CD4-positive, CD25-positive, alpha-beta regulatory T cell (primary cell): ENCODE results near the gene PLTP. TPM values are rescaled to one million over a fixed set of nuclear protein-coding genes. Genes with fewer than 3 reads are reported as not detected.
A peak's percentile ranks its signal among the peaks of the same experiment; 100 is the strongest.

Experiments used
- ATAC-seq, 2 donors: fragments of 150-1000 bp; cut with Tn5 transposase; one replicate each; pipeline ENCODE4 v1.10.0; 2021; ENCODE audit warnings: low read depth in 2 of 2, moderate number of reproducible peaks in 2 of 2, moderate library complexity in 1 of 2
- DNase-seq, 3 donors: peaks; one replicate each; pipeline versions ENCODE4 v3.0.0 to v3.0.0-alpha.2; 2012 to 2022; ENCODE audit warnings: mixed read lengths in 1 of 3
- H3K27ac ChIP-seq: one replicate; pipeline ENCODE4 v1.7.0; 2013; ENCODE audit warnings: mild to moderate bottlenecking, low read length; ENCODE audit not compliant: insufficient read depth, poor library complexity, severe bottlenecking
- H3K27me3 ChIP-seq: one replicate; pipeline ENCODE4 v1.7.0; 2013; ENCODE audit warnings: low read length; ENCODE audit not compliant: control insufficient read depth, insufficient read depth
- H3K36me3 ChIP-seq: one replicate; pipeline ENCODE4 v1.7.0; 2013; ENCODE audit warnings: mild to moderate bottlenecking, low read length, moderate library complexity; ENCODE audit not compliant: control insufficient read depth, insufficient read depth
- H3K4me1 ChIP-seq: 2 replicates; pipeline ENCODE4 v1.7.0; 2013; ENCODE audit warnings: mild to moderate bottlenecking, low read length; ENCODE audit not compliant: insufficient read depth, control insufficient read depth, poor library complexity, severe bottlenecking
- H3K4me3 ChIP-seq: one replicate; pipeline ENCODE4 v1.7.0; 2013; ENCODE audit warnings: low read depth, mild to moderate bottlenecking, low read length, moderate library complexity
- H3K9me3 ChIP-seq, 2 experiments: 1 replicate in 1 of 2; 2 replicates in 1 of 2; pipeline ENCODE4 v1.7.0; 2013; ENCODE audit warnings: low read length in 2 of 2, mild to moderate bottlenecking in 1 of 2, moderate library complexity in 1 of 2; ENCODE audit not compliant: control insufficient read depth in 2 of 2
- H3K27ac Mint-ChIP-seq, 3 donors: one replicate each; pipeline ENCODE4 v1.8.0; 2020 to 2022; ENCODE audit warnings: mild to moderate bottlenecking in 3 of 3, mixed read lengths in 3 of 3, moderate library complexity in 2 of 3
- H3K27me3 Mint-ChIP-seq: one replicate; pipeline ENCODE4 v1.8.0; 2022; ENCODE audit warnings: mild to moderate bottlenecking, mixed read lengths
- H3K36me3 Mint-ChIP-seq: one replicate; pipeline ENCODE4 v1.8.0; 2020; ENCODE audit warnings: mixed read lengths
- H3K4me1 Mint-ChIP-seq, 4 donors: one replicate each; pipeline ENCODE4 v1.8.0; 2020 to 2022; ENCODE audit warnings: mixed read lengths in 4 of 4, mild to moderate bottlenecking in 1 of 4
- H3K4me3 Mint-ChIP-seq, 4 donors: one replicate each; pipeline ENCODE4 v1.8.0; 2020 to 2022; ENCODE audit warnings: mild to moderate bottlenecking in 4 of 4, mixed read lengths in 4 of 4, moderate library complexity in 3 of 4
- H3K9me3 Mint-ChIP-seq, 7 donors: one replicate each; pipeline ENCODE4 v1.8.0; 2020 to 2022; ENCODE audit warnings: mixed read lengths in 7 of 7, mild to moderate bottlenecking in 3 of 7, moderate library complexity in 2 of 7
- polyA plus RNA-seq, 4 donors: library from polyadenylated mRNA; unstranded; fragments of 300-500 nt; fragmentation: Illumina TruSeq; gene quantifications; one replicate each; pipeline ENCODE4 v1.2.3, GENCODE V29; 2021
- total RNA-seq: library from RNA; stranded (reverse); gene quantifications from one replicate; pipeline ENCODE4 v1.2.3, GENCODE V29; 2022

PLTP gene
- total and polyA plus RNA-seq, 5 donors from 2014 or later = 0.67 to 4.6 (median 2.1) TPM; not detected in 1

DNA sequence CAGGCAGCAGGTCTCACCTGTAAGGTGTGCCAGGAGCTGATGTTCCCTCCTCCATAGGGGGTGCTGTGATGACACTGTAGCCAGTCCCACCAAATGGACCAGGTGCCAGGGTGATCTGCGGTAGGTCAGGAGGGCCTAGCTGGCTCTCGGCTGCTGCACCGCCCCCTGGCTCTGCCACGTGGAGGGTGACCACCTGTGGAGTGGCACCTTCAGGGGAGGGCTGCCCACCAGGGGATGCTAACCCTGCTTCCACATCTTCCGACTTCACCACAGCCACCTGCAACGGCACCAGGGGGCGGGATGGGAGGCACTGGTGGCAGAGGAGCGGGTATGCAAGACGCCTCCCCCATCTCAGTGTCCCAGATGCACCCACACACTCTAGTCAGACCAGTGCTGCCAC lies 41.7 kb upstream of the PLTP start:
- no peak for ATAC-seq
- Histone ChIP-seq H3K36me3 (peaks cover 75% of the 10 kb centered on the region), H3K9me3 (no peaks in the 10 kb centered on the region), H3K27ac (no peak overlapping the region), H3K4me3 (no peak overlapping the region), H3K27me3 (no peaks in the 10 kb centered on the region), H3K4me1 (no peaks in the 10 kb centered on the region)
- DNase-seq = no peak
- H3K27ac Mint-ChIP-seq = peak overlapping the region in 2 of 3 donors; percentile 51 to 67
- H3K36me3 Mint-ChIP-seq = peaks cover 26% of the 10 kb centered on the region
- H3K4me1 Mint-ChIP-seq = peaks cover 0 to 2% (median 0%) of the 10 kb centered on the region in 4 donors
- peaks cover 0 to 3% (median 0%) of the 10 kb centered on the region in 7 donors for H3K9me3 Mint-ChIP-seq
- H3K4me3 Mint-ChIP-seq = no peak overlapping the region
- no peaks in the 10 kb centered on the region for H3K27me3 Mint-ChIP-seq

DNA sequence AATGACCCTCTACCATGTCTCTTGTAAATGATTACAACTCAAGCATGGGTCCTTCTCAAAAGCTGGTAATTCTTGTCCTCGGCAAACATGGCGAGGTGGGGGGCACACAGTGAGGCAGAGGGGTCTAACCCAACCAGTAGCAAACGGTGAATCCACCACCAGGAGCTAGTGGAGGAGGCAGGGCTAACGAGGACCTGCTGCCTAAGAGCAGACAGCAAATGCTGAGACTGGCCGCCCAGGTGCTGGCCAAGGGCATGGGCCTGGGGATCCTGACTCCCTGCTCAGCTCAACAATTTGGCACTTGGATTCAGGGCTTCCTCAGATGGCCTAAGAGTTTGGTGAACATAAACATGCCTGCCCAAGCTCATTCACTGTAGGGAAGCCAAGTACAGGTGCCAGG lies 40.9 kb upstream of the PLTP start:
- H3K27ac Mint-ChIP-seq = no peak overlapping the region
- H3K27me3 ChIP-seq = no peaks in the 10 kb centered on the region
- H3K36me3 ChIP-seq = peaks cover 75% of the 10 kb centered on the region
- no peak overlapping the region for H3K27ac ChIP-seq
- no peaks in the 10 kb centered on the region for H3K9me3 ChIP-seq
- peaks cover 0 to 2% (median 0%) of the 10 kb centered on the region in 4 donors for H3K4me1 Mint-ChIP-seq
- no peak overlapping the region for H3K4me3 Mint-ChIP-seq
- ATAC-seq (no peak), DNase-seq (no peak)
- no peak overlapping the region for H3K4me3 ChIP-seq
- no peaks in the 10 kb centered on the region for H3K27me3 Mint-ChIP-seq
- no peaks in the 10 kb centered on the region for H3K4me1 ChIP-seq
- H3K36me3 Mint-ChIP-seq = peaks cover 24% of the 10 kb centered on the region
- H3K9me3 Mint-ChIP-seq = peaks cover 0 to 3% (median 0%) of the 10 kb centered on the region in 7 donors

DNA sequence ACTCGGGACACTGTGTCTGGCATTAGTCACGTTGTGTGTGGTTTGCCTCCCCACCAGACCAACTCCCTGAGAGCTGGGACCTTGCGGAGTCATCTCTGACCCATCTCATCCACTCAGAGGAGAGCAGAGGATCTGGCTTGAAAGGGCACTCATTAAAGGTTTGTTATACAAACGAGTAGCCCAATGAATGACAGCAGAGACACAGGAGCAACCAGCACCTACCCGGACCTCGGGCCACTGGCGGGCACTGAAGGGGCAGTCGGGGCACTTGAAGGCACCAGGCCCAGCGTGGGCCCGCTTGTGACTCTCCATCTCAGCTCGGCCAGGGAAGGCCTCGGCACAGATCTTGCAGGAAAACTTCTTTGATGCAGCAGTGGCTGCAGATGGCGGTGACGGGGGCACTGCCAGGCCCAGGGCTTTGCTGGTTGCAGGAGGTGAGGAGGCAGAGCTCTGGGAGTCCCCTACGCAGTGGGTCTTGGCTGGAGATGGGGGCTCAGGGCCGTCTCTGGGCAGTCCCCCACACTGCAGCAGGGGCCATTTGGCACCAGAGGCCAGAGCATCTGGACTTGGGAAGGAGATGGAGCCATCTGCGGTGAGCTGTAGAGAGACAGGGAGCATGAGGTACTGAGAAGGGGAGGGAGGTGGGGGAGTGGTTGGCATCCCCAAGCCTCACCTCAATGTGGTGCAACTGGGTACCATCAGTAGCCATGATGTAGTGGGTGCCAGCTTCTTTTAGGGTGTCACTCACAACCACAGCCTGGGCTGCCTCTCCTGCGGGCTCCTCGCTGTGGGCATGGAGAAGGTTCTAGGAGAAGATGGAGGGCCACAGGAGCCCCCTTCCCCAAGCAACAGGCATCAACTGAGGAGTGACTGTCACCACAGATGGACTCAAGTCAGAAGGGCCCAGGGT lies 40.2 kb upstream of the PLTP start:
- peaks cover 71% of the 10 kb centered on the region for H3K36me3 ChIP-seq
- H3K4me1 ChIP-seq = no peaks in the 10 kb centered on the region
- H3K27ac ChIP-seq = no peak overlapping the region
- no peaks in the 10 kb centered on the region for H3K27me3 ChIP-seq
- H3K27ac Mint-ChIP-seq = no peak overlapping the region
- no peak overlapping the region for H3K4me3 Mint-ChIP-seq
- ATAC-seq (no peak), DNase-seq (no peak)
- no peaks in the 10 kb centered on the region for H3K9me3 ChIP-seq
- H3K4me1 Mint-ChIP-seq = peaks cover 0 to 2% (median 0%) of the 10 kb centered on the region in 4 donors
- no peak overlapping the region for H3K4me3 ChIP-seq
- peaks cover 0 to 3% (median 0%) of the 10 kb centered on the region in 7 donors for H3K9me3 Mint-ChIP-seq
- no peaks in the 10 kb centered on the region for H3K27me3 Mint-ChIP-seq
- peaks cover 23% of the 10 kb centered on the region for H3K36me3 Mint-ChIP-seq

DNA sequence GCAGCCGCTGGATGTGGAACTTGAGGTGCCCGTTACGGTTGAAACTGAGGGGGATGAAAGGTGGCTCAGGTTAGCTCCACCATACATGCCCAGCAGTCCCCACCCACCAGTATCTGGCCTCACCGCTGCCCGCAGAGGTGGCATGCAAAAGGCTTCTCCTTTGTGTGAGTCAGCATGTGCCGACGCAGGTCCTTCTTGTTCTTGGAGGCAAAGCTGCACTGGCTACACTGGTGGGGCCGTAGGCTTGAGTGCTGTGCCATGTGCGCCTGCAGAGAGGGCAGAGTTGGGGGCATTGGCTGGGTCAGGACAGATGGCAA lies 38.3 kb upstream of the PLTP start:
- Histone ChIP-seq H3K4me3 (no peak overlapping the region), H3K4me1 (no peaks in the 10 kb centered on the region), H3K27me3 (no peaks in the 10 kb centered on the region), H3K36me3 (peaks cover 75% of the 10 kb centered on the region), H3K9me3 (no peaks in the 10 kb centered on the region), H3K27ac (no peak overlapping the region)
- no peak for DNase-seq
- Mint-ChIP-seq H3K27ac (peak overlapping the region in 1 of 3 donors; percentile 43), H3K9me3 (peaks cover 0 to 3% (median 0%) of the 10 kb centered on the region in 7 donors), H3K27me3 (no peaks in the 10 kb centered on the region), H3K4me1 (peaks cover 0 to 2% (median 0%) of the 10 kb centered on the region in 4 donors), H3K36me3 (peaks cover 20% of the 10 kb centered on the region), H3K4me3 (no peak overlapping the region)
- no peak for ATAC-seq

DNA sequence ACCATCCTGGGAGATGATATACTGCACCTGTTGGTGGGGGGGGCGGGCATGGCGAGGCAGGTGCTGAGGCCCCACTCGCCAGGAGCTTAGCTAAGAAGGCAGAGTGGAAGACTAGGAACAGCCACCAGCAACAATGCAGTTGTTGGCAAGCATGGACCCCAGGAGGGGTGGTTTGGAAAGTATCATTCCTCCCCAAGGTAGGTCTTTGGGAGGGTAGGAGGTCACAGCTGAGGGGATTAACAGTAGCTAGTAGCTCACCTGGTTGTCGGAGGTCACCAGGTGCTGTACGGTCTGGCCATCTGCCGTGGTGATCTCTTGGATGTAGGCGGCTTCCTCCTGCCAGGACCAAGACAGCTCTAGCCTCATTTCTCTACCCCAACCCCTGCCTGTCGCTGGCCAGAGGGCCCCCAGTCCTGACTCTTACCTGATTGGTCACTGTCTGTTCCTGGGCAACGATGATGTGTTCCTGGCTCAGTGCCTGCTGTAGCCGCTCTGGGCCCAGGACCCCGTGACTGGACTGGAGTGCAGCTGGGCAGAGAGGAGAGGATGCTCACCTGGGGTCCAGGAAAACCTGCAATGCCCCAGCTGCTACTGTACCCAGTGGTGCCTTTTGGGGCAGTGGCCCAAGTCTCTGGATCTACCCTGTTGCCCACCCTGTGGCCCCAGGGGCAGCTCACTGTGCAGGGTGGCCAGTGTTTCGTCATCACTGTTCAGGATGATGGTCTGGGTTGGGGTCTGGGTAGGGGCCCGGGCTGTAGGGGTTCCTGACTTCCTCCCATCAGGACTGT lies 37.8 kb upstream of the PLTP start:
- Mint-ChIP-seq H3K4me3 (no peak overlapping the region), H3K9me3 (peaks cover 0 to 3% (median 0%) of the 10 kb centered on the region in 7 donors), H3K27me3 (no peaks in the 10 kb centered on the region), H3K36me3 (peaks cover 23% of the 10 kb centered on the region), H3K27ac (peak overlapping the region in 2 of 3 donors; percentile 28 to 64), H3K4me1 (peaks cover 0 to 2% (median 0%) of the 10 kb centered on the region in 4 donors)
- ATAC-seq = no peak
- Histone ChIP-seq H3K9me3 (no peaks in the 10 kb centered on the region), H3K36me3 (peaks cover 80% of the 10 kb centered on the region), H3K27ac (no peak overlapping the region), H3K4me1 (no peaks in the 10 kb centered on the region), H3K27me3 (no peaks in the 10 kb centered on the region), H3K4me3 (no peak overlapping the region)
- DNase-seq = no peak

DNA sequence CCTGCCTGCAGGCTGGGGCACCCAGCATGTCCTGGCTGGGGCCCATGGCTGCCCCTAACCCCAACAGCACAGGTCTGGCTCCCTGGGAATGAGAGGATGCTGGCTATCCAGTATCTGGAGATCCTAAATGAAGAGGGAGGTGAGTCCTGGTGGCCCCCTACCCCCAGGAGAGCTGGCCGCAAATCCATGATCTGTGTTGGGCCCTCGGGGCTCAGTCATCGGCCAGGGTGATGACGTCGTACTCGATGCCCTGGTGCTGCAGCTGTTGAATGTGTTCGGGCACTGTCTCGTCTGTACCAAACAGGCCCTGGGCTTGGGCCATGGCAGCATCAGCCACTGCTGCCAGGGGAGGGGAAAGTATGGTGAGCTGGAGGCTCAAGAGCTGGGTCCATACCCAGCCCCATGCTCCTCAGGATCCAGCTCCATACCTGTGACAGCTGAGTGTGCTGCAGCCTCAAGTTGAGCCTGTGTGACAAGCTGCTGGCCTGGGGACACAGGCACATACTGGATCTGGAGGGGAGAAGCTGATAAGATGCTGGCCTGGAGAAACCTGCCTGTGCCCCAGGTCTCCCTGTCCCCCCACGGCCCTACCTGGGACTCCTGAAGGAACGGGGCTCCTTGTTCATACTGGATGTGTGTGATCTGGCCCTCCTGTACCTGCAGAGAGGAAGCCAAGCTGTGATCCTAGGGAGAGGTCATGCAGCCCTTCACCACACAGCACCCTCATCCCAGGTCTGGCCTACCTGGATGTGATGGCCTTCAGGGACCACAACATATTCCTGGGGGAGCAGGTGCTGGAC lies 37.0 kb upstream of the PLTP start:
- ATAC-seq (no peak), DNase-seq (no peak)
- H3K27me3 Mint-ChIP-seq = no peaks in the 10 kb centered on the region
- H3K9me3 Mint-ChIP-seq = peaks cover 0 to 3% (median 0%) of the 10 kb centered on the region in 7 donors
- H3K27ac Mint-ChIP-seq = peak overlapping the region in 2 of 3 donors; percentile 28 to 64
- peaks cover 88% of the 10 kb centered on the region for H3K36me3 ChIP-seq
- H3K27ac ChIP-seq = no peak overlapping the region
- peaks cover 0 to 3% (median 1%) of the 10 kb centered on the region in 4 donors for H3K4me1 Mint-ChIP-seq
- H3K27me3 ChIP-seq = no peaks in the 10 kb centered on the region
- peaks cover 29% of the 10 kb centered on the region for H3K36me3 Mint-ChIP-seq
- no peak overlapping the region for H3K4me3 ChIP-seq
- H3K4me3 Mint-ChIP-seq = no peak overlapping the region
- no peaks in the 10 kb centered on the region for H3K9me3 ChIP-seq
- no peaks in the 10 kb centered on the region for H3K4me1 ChIP-seq

DNA sequence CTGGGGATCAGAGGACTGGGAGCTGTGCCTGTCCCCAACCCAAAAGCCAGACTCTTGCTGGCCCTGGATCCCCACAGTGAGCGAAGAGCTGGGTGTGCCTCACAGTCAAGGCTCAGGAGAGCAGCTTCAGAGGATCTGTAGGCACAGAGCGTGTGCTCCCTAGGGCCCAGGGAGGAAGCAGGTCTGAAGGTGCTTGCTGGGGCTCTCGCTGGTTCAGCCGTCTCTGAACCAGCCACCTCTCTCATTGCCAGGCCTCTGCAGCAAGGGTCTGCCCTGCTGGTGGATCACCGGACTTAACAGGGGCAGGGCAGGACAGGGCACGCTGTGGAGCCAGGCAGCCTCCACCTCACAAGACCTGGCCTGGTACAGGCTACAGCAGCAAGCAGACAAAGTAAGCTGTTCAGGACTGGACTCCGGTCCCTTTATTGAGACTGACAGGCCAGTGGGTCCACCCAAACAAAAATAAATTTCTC lies 36.3 kb upstream of the PLTP start:
- DNase-seq (no peak), ATAC-seq (no peak)
- Mint-ChIP-seq H3K27me3 (no peaks in the 10 kb centered on the region), H3K9me3 (peaks cover 0 to 3% (median 0%) of the 10 kb centered on the region in 7 donors), H3K4me3 (no peak overlapping the region), H3K27ac (peak overlapping the region in 1 of 3 donors; percentile 90), H3K4me1 (peaks cover 0 to 4% (median 1%) of the 10 kb centered on the region in 4 donors), H3K36me3 (peaks cover 31% of the 10 kb centered on the region)
- Histone ChIP-seq H3K27me3 (no peaks in the 10 kb centered on the region), H3K27ac (no peak overlapping the region), H3K4me1 (no peaks in the 10 kb centered on the region), H3K4me3 (no peak overlapping the region), H3K36me3 (peaks cover 91% of the 10 kb centered on the region), H3K9me3 (no peaks in the 10 kb centered on the region)
